SU-DHL-6 (cell line): Measurements from ENCODE around the gene HAO1.

Experiments
- CTCF ChIP-seq: fragments of 200-600 bp; sonication (generic); IDR thresholded peaks from one replicate; pipeline ENCODE4 v1.5.1; 2017; ENCODE audit warnings: antibody characterized with exemption, mild to moderate bottlenecking, low read length, moderate library complexity; ENCODE audit not compliant: insufficient read depth, poor library complexity, severe bottlenecking
- EZH2phosphoT487 ChIP-seq: fragments of 200-600 bp; sonication (generic), shearing (Covaris generic); conservative IDR thresholded peaks from 2 replicates; pipeline ENCODE4 v1.6.1; 2018; ENCODE audit warnings: mild to moderate bottlenecking, antibody characterized with exemption, low read length, moderate library complexity, mixed read lengths

DNA sequence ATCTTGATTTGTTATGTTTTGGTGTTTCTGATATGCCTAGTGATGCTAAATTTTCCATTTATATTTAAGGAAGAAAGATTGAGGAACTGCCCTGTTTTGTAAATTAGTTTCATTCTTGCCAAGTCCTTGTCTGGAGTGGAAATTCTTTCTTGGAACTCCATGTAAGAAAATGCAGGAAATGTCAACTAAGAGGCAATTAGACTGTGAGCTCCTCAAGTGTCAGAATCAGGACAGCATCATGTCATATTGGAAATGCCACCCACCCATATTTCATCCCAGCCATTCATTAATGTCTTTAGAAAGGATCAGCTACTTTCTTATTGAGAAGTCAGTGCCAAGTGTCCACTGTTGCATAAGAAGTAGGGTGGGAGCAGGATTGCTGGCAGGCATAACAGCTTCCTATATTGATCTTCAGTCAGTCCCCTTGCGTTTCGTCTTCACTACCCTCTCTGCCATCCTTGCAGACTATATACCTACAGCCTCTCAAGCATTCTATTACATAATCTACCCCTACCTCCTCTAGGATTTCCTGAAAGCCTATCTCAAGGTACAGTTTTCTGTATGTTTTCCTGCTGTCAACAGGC is 42.4 kb downstream of the HAO1 start:
- TF ChIP-seq CTCF (no peak), EZH2phosphoT487 (no peak)
